GM12875 (cell line): ENCODE measurements around the gene MCF2L.

Experiments
- H3K4me3 ChIP-seq: one replicate; pipeline ENCODE4 v1.5.1; 2011; ENCODE audit warnings: low read depth, low read length, control low read depth
- TF ChIP-seq, protein P1 (sequence below): IDR thresholded peaks from 2 replicates; pipeline ENCODE4 v1.5.1; 2011; ENCODE audit warnings: low read depth, mild to moderate bottlenecking, control low read depth, inconsistent platforms, low read length, moderate library complexity, borderline replicate concordance; ENCODE audit not compliant: insufficient read depth

MCF2L gene

DNA sequence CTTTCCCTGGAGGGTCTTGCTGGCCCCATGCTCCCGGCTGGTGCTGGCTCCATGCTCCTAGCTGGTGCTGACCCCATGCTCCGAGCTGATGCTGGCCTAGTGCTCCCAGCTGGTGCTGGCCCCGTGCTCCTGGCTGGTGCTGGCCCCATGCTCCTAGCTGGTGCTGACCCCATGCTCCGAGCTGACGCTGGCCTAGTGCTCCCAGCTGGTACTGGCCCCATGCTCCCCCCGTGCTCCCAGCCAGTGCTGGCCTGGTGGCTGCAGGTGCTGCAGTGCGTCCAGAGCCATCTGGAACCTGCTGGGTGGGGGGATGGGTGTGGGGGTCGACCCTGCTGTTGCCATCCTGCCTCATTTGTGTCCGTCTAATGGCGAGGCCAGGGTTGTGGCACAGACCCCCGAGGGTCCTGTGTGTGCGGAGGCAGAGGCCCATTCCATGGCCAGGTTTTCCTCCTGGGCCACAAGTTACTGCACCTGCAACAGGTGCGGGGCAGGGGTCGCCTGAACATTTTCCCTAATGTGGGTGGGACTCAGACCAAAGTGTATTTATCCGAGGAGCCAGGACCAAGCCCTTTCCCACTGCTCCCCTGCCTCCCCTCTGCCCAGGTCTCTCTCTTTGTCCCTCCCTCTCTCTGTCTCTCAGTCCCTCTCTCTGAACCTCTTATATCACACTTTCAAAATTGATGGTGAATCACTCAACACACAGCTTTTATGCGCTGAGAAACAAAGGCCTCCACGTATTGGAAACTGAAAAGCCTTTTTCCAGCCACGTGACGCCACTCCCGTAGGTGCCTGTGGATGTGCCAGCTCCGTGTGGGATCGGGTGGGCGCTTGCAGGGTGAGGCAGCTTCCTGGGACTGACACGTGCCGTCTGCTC lies 45.1 kb downstream of the MCF2L start:
- TF ChIP-seq, protein P1, sequence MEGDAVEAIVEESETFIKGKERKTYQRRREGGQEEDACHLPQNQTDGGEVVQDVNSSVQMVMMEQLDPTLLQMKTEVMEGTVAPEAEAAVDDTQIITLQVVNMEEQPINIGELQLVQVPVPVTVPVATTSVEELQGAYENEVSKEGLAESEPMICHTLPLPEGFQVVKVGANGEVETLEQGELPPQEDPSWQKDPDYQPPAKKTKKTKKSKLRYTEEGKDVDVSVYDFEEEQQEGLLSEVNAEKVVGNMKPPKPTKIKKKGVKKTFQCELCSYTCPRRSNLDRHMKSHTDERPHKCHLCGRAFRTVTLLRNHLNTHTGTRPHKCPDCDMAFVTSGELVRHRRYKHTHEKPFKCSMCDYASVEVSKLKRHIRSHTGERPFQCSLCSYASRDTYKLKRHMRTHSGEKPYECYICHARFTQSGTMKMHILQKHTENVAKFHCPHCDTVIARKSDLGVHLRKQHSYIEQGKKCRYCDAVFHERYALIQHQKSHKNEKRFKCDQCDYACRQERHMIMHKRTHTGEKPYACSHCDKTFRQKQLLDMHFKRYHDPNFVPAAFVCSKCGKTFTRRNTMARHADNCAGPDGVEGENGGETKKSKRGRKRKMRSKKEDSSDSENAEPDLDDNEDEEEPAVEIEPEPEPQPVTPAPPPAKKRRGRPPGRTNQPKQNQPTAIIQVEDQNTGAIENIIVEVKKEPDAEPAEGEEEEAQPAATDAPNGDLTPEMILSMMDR: no peak
- no peak overlapping the region for H3K4me3 ChIP-seq

DNA sequence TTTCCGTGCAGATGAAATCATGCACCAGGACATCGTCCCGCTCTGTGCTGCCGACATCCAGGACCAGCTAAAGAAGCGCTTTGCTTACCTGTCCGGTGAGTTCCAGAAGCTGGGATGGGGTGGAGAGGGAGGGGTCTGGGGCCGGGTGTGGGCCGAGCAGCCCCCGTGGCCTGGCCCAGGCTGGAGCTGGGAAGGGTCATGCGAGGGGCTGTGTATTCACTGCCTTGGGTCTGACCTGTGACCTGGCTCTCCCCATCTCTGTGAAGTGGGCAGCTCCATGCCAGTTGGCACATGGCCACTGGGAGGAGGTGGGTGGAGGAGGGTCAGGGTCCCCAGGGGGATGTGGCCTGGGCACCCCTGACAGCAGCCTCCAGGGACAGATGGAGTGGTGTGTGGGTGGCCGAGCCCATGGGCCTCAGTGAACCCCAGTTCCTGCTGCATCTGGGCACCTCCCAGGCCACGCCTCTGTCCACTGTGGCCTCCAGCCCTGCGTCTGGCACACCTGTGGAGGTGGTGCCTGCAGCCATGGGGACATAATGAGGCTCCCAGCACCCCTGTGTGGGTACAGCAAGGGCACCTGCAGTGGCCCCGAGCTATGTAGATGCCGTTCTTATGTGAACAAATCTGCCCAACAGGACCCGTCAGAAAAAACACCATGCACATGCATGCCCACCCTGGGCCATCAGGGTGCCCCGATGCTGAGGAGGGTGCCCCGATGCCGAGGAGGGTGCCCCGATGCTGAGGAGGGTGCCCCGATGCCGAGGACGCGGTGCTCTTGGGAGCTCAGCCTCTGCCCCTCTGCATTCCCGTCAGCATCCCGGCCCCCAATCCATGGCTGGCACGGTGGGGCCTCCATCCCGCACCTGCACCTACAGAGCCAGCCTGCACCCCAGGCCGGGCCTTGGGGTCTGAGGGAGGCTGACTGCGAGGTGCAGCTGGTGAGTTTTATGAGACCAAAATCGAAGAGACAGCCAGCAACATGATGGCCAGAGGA lies 46.0 kb downstream of the MCF2L start:
- TF ChIP-seq, protein P1: no peak

DNA sequence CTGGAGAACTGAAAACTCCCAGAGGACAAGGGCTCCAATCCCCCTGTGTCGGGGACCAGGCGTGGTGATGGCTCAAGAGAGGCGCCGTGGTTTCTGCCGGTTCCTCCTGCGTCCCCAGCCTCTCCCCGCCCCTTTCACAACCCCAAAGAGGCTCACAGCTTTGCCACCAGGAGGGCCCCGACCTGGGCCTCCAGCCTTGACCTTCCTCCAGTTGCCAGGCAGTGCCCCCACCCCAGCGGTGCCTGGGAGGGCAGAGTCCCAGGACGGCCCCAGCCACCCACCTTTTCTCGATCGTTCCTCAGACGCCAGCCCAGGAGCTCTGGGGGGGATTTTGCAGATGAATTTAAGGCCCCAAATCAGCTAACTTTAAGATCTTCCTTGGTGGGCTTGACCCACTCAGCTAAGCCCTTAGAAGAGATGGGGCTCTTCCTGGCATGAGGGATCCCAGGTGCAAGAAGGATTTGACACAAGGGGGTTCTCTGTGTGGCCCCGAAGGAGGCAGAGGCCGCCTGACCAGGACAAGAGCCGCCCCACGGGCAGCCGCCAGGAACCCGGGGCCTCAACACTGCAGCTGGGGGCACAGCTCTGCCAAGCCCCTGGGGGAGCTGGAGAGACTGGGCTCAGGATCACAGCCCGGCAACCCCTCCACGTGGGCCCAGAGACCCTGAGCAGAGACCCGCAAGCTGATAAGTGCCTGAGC lies 47.0 kb downstream of the MCF2L start:
- TF ChIP-seq, protein P1: no peak
- H3K4me3 ChIP-seq: no peak overlapping the region

More for the DNA sequence above, 46.0 kb downstream of the MCF2L start:
- H3K4me3 ChIP-seq: no peak overlapping the region

DNA sequence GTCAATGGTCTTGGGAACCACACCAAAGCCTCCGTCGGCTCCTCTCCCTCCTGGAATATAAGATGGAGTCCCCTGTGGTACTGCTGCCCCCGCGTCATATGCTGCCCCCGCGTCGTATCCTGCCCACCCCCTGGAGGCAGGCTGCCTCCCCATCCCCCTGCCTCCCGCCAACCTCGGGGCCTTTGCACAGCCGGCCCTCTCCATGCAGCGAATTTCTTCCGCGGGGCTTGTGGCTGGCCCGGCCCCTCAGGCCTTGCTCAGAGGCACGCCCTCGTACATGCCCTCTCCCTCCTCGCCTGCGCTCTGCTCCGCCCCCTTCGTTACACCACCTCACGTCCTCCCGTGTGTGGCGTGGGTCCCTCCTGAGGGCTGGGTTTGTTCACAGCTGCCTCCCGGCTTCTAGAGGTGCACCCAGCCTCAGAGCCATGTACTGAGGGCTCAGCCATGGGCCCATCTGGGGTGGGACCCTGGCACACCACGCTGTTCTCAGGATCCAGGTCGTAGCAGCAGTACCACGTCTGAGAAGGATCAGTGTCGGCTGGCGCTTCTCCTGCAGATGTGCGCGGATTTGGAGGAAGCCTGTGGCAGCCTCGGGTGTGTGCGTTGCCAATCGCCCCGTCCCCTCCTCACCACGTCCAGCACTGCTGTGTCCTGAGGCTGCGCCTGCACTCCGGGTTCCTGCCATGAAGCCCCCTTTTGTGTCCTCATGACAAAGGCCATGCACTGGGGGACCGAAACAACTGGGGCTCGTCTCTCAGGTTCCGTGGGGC lies 47.7 kb downstream of the MCF2L start:
- no peak overlapping the region for H3K4me3 ChIP-seq
- TF ChIP-seq, protein P1: no peak

DNA sequence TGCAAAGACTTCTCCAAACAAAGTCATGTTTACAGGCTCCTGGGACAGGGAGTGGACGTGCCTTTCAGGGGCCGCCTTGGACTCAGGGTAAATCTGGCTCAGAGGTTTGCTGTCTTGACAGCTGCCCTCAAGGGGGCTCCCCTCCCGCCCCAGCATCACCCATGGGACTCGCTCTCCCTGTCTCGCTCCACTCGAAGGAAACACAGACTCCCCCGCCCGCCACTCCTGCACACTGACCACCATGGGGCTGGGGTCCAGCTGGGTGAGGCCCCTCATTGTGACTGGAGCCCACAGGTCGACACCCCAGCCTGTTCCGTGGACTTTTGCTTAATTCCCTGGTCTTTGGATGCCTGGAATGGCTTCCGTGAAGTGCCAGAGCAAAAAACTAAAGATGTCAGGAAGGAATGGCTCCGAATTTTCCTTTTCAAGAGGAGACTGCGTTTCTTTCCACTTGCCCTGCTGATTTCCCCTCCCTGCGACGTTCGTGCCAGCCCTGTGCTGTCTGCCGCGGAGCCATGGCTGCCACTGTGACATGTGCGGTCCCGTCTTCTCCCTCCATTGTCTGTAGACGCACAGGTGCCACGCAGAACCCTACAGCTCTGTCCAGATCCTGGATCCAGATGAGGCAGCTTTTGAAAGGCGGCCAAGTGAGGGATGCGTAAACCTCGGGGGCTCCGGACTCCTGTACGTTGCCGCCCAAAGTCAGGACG lies 48.6 kb downstream of the MCF2L start:
- TF ChIP-seq, protein P1: no peak
- no peak overlapping the region for H3K4me3 ChIP-seq
